ENCODE results near the gene CACNA2D3.

CACNA2D3 gene

GRCh38 chr3:54356261-54357045 lies 234.1 kb downstream of the CACNA2D3 start:
- no peak overlapping the region for H3K4me3 ChIP-seq (ENCODE audit: control insufficient read depth, low read depth, low read length)
- no peak for DNase-seq (ENCODE audit: low read depth)
- no peak for TF ChIP-seq CTCF (IDR thresholded peaks at IDR 0.05; ENCODE audit: control insufficient read depth, insufficient read depth, low read depth, low read length, missing control alignments)

- TF ChIP-seq CTCF (IDR thresholded peaks at IDR 0.05; ENCODE audit: control insufficient read depth, insufficient read depth, low read depth, low read length, missing control alignments), result no peak
These were observed 234.9 kb downstream of the CACNA2D3 start for GRCh38 chr3:54357301-54357700.

GRCh38 chr3:54358316-54358715 lies 236.0 kb downstream of the CACNA2D3 start:
- H3K4me3 ChIP-seq (ENCODE audit: control insufficient read depth, low read depth, low read length), result no peak overlapping the region
- DNase-seq (ENCODE audit: low read depth), result no peak
- no peak for TF ChIP-seq CTCF (IDR thresholded peaks at IDR 0.05; ENCODE audit: control insufficient read depth, insufficient read depth, low read depth, low read length, missing control alignments)

More at GRCh38 chr3:54357301-54357700, 234.9 kb downstream of the CACNA2D3 start:
- H3K4me3 ChIP-seq (ENCODE audit: control insufficient read depth, low read depth, low read length), result no peak overlapping the region
- no peak for DNase-seq (ENCODE audit: low read depth)

GRCh38 chr3:54358969-54359694 lies 236.8 kb downstream of the CACNA2D3 start:
- no peak overlapping the region for H3K4me3 ChIP-seq (ENCODE audit: control insufficient read depth, low read depth, low read length)
- no peak for DNase-seq (ENCODE audit: low read depth)
- TF ChIP-seq CTCF (IDR thresholded peaks at IDR 0.05; ENCODE audit: control insufficient read depth, insufficient read depth, low read depth, low read length, missing control alignments), result no peak

GRCh38 chr3:54360320-54360719 lies 238.0 kb downstream of the CACNA2D3 start:
- no peak for DNase-seq (ENCODE audit: low read depth)
- H3K4me3 ChIP-seq (ENCODE audit: control insufficient read depth, low read depth, low read length), result no peak overlapping the region
- TF ChIP-seq CTCF (IDR thresholded peaks at IDR 0.05; ENCODE audit: control insufficient read depth, insufficient read depth, low read depth, low read length, missing control alignments), result no peak

GRCh38 chr3:54361746-54362283 lies 239.5 kb downstream of the CACNA2D3 start:
- no peak for DNase-seq (ENCODE audit: low read depth)
- no peak overlapping the region for H3K4me3 ChIP-seq (ENCODE audit: control insufficient read depth, low read depth, low read length)
- no peak for TF ChIP-seq CTCF (IDR thresholded peaks at IDR 0.05; ENCODE audit: control insufficient read depth, insufficient read depth, low read depth, low read length, missing control alignments)

Measured in AG09309 (cell line).